T-helper 2 cell treated with Interferon-gamma antibody and Interleukin-4, amounts not matched to agents 5 μg/mL and 100 μg/mL, for 36 hours (primary cell): Measurements from ENCODE around the gene PLPPR1.

ENCODE experiments used
- DNase-seq: peaks from one replicate; pipeline ENCODE4 v3.0.0; 2021; ENCODE audit warnings: low spot score
- H3K27ac Mint-ChIP-seq: one replicate; pipeline ENCODE4 v1.8.0; 2021; ENCODE audit warnings: mild to moderate bottlenecking, mixed read lengths
- H3K27me3 Mint-ChIP-seq: one replicate; pipeline ENCODE4 v1.8.0; 2021; ENCODE audit warnings: low read depth, mixed read lengths
- H3K36me3 Mint-ChIP-seq: one replicate; pipeline ENCODE4 v1.8.0; 2021; ENCODE audit warnings: low read depth, mixed read lengths
- H3K4me1 Mint-ChIP-seq: one replicate; pipeline ENCODE4 v1.8.0; 2021; ENCODE audit warnings: low read depth, mixed read lengths
- H3K4me3 Mint-ChIP-seq: one replicate; pipeline ENCODE4 v1.8.0; 2022; ENCODE audit warnings: mild to moderate bottlenecking, moderate library complexity, mixed read lengths
- H3K9me3 Mint-ChIP-seq: one replicate; pipeline ENCODE4 v1.8.0; 2021; ENCODE audit warnings: mixed read lengths

The PLPPR1 gene

DNA sequence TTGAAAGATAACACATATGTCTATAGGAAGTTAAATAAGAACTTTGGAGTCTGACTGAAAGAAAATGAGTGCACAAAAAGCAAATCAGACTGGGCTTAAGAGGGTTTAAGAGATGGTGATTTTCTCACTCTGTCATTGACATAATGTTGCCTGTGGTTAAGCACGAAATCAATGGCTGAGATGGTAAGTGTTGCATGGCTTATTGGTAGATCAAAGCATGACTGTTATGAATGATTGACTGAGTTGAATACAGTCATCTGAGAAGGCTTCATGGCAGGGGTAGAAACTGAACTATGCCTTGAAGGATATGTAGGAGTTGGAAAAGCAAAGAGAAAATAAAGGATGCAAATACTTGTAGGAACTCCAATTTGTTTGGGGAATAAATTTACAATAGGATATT lies 136.6 kb downstream of the PLPPR1 start:
- no peak overlapping the region for H3K27ac Mint-ChIP-seq
- H3K4me1 Mint-ChIP-seq, result no peaks in the 10 kb centered on the region
- no peaks in the 10 kb centered on the region for H3K9me3 Mint-ChIP-seq
- H3K4me3 Mint-ChIP-seq, result no peak overlapping the region
- DNase-seq, result no peak
- no peaks in the 10 kb centered on the region for H3K27me3 Mint-ChIP-seq
- H3K36me3 Mint-ChIP-seq, result no peaks in the 10 kb centered on the region

DNA sequence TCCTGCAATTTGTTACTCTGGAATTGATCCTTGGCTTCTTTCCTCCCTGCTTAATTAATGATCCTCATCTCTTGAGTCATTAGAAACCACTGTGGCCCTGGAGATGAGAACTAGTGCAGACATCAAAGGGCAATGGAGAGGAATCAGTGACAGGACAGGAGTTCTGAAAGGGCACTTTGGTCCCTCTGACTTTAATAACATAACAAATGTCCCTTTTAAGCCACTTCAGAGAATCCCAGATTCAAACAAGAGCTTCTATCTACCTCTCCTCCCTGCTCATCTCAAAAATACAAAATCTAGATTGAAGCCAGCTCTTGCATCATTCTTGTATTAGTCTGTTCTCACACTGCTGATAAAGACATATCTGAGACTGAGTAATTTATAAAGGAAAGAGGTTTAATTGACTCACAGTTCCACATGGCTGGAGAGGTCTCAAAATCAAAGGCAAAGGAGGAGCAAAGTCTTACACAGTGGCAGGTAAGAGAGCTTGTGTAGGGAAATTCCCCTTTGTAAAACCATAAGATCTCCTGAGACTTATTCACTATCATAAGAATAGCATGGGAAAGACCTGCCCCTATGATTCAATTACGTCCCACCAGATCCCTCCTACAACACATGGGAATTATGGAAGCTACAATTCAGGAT lies 139.1 kb downstream of the PLPPR1 start:
- Mint-ChIP-seq H3K4me1 (no peaks in the 10 kb centered on the region), H3K9me3 (no peaks in the 10 kb centered on the region), H3K36me3 (no peaks in the 10 kb centered on the region), H3K27me3 (no peaks in the 10 kb centered on the region), H3K27ac (no peak overlapping the region), H3K4me3 (no peak overlapping the region)
- DNase-seq, result no peak

DNA sequence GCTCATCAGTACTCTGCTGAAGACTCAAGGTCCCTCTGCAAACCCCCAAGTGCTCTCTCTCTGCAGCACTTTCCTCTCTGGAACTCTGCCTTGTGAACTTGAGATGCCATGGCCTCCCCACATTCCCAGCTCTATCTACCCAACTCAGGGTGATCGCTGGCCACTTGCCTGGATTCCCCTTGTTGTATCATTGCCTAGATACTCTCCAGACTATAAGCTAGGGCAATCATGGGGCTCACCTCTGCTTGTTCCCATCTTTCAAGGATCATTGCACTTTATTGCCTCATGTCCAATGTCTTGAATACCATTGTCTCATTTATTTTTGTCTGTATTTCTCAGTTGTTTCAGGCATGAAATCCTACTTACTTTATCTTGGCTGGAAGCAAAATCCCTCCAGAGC lies 144.1 kb downstream of the PLPPR1 start:
- Mint-ChIP-seq H3K27me3 (no peaks in the 10 kb centered on the region), H3K4me3 (no peak overlapping the region), H3K36me3 (no peaks in the 10 kb centered on the region), H3K27ac (no peak overlapping the region), H3K4me1 (no peaks in the 10 kb centered on the region), H3K9me3 (no peaks in the 10 kb centered on the region)
- no peak for DNase-seq

DNA sequence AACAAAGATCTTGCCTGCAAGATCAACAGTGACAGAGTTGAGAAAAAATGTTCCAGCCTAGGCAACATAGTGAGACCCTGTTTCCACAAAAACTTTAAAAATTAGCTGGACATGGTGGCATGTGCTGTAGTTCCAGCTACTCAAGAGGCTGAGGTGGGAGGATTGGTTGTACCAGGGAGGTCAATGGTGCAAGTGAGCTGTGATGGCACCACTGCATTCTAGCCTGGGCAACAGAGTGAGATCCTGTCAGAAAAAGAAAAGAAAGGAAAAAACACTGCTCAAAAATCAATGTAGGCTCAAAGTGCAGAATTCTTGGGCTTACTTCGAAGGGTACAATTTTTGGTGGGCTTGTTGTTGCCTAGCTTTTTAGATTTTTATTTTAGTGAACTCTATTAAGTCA lies 145.4 kb downstream of the PLPPR1 start:
- H3K4me3 Mint-ChIP-seq, result no peak overlapping the region
- no peaks in the 10 kb centered on the region for H3K4me1 Mint-ChIP-seq
- H3K9me3 Mint-ChIP-seq, result no peaks in the 10 kb centered on the region
- no peaks in the 10 kb centered on the region for H3K36me3 Mint-ChIP-seq
- DNase-seq, result no peak
- no peak overlapping the region for H3K27ac Mint-ChIP-seq
- no peaks in the 10 kb centered on the region for H3K27me3 Mint-ChIP-seq

DNA sequence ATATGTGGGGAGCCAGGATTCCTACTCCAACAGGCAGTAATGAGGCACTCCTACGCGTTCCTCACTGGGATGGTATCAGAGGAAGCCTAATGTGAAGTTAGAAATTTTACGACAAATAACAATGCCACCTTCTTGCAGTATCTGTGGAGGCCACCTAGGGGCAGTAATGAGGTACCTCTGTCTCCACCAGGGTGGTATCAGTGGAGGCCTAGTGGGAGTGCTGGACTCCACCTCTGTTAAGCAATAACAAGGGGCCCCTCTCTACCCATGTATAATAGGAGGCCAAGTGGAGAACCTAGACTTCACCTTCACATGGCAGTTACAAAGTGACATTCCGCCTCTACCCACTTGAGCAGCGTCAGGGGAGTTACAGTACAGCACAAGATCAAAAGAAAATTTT lies 147.9 kb downstream of the PLPPR1 start:
- H3K27ac Mint-ChIP-seq, result no peak overlapping the region
- H3K9me3 Mint-ChIP-seq, result no peaks in the 10 kb centered on the region
- no peak for DNase-seq
- no peaks in the 10 kb centered on the region for H3K36me3 Mint-ChIP-seq
- H3K4me1 Mint-ChIP-seq, result no peaks in the 10 kb centered on the region
- no peak overlapping the region for H3K4me3 Mint-ChIP-seq
- no peaks in the 10 kb centered on the region for H3K27me3 Mint-ChIP-seq

DNA sequence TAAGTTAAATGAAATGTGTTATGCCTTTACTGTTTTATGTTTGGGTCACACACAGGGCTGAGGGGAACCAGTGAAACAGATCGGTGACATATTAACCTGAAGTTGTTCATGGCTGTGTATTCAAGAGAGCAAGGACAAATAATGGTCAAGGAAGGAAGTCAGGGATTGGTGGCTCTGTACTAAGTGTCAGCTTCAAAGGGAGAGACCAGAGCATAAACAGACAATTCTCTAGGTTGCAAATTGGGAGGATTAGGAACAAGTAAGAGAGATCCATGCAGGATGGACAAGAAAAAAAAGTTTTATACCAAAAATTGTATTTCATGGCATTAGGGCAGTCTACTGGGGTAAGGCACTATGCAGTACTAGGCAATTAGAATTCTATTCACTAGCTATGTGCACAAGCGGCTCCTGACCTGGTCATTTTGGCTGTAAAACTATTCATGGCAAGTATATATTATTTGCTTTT lies 156.3 kb downstream of the PLPPR1 start:
- H3K36me3 Mint-ChIP-seq, result no peaks in the 10 kb centered on the region
- no peak overlapping the region for H3K27ac Mint-ChIP-seq
- DNase-seq, result no peak
- H3K27me3 Mint-ChIP-seq, result no peaks in the 10 kb centered on the region
- no peaks in the 10 kb centered on the region for H3K4me1 Mint-ChIP-seq
- H3K4me3 Mint-ChIP-seq, result no peak overlapping the region
- no peaks in the 10 kb centered on the region for H3K9me3 Mint-ChIP-seq

DNA sequence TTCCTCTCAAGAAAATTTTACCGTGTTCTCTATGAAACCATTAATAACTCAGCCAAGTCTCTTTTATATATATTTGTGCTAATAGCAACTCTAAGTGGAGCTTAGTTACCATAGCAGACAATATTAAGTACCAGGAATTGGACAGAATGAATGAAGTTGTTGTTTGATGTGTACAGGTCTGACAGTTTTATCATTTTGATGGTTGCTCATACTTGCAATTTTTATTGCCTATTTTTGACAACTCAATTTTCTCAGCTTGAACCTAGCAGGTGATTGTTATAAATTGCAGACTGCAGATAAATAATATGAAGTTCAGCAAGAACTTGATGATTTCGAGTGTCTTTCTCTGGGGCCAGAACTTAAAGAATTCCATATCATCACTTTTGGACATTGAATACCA lies 163.2 kb downstream of the PLPPR1 start:
- Mint-ChIP-seq H3K4me3 (no peak overlapping the region), H3K36me3 (no peaks in the 10 kb centered on the region), H3K9me3 (no peaks in the 10 kb centered on the region), H3K27me3 (no peaks in the 10 kb centered on the region), H3K27ac (no peak overlapping the region), H3K4me1 (no peaks in the 10 kb centered on the region)
- DNase-seq, result no peak

DNA sequence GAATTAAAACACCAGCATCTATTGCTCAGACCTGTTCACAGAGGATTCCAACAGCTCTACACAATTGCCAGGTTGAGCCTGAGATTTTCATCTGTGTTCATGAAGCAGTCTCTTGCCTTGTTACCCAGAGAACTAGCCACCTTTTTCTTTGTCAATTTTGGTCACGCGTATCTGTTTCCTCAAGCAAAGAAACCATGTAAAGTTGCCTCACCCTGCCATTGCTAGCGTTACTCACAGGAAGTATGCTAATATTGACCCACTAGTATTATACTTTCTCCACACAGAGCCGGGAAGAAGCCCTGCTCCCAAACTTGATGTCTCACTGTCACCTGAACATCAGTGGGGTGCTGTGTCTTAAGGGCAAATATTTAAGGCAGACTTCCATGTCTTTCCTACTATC lies 168.5 kb downstream of the PLPPR1 start:
- Mint-ChIP-seq H3K4me1 (no peaks in the 10 kb centered on the region), H3K9me3 (no peaks in the 10 kb centered on the region), H3K27ac (no peak overlapping the region), H3K36me3 (no peaks in the 10 kb centered on the region), H3K4me3 (no peak overlapping the region), H3K27me3 (no peaks in the 10 kb centered on the region)
- no peak for DNase-seq

DNA sequence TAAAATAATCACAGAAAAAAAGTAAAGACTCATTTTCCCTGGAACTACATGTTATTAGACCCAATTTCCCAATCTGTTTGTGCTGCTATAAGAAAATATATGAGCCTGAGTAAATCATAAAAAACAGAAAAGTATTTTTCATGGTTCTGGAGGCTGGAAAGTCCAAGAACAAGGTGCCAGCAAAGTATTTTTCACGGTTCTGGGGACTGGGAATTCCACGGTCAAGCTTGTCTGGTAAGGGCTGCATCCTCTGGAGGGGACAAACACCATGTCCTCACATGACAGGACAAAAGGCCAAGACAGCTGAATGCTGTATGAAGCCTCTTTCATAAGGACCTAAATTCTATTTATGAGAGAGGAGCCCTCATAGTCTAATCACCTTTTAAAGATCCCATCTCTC lies 172.3 kb downstream of the PLPPR1 start:
- H3K27me3 Mint-ChIP-seq, result no peaks in the 10 kb centered on the region
- H3K27ac Mint-ChIP-seq, result no peak overlapping the region

DNA sequence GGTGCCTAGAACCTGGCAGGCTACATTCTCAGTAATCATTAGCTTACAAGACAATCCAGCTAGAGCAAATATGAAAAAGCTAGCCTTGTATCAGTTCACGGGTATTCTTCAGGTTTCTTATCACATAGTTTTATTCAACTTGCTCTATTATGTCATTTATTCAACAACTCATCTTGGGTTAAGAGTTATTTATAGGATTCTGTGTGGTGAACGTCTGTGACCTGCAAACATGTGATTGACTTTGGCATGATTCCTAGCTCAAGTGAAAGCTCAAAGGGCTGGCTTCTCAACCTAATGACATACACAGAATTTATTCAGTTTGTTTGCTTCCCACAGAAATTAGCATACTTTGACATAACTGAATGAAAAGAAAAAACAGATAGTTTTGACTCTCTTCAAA lies 173.1 kb downstream of the PLPPR1 start:
- Mint-ChIP-seq H3K36me3 (no peaks in the 10 kb centered on the region), H3K4me3 (no peak overlapping the region), H3K9me3 (no peaks in the 10 kb centered on the region), H3K27me3 (no peaks in the 10 kb centered on the region), H3K27ac (no peak overlapping the region), H3K4me1 (no peaks in the 10 kb centered on the region)
- DNase-seq, result no peak

More for the DNA sequence above, 172.3 kb downstream of the PLPPR1 start:
- Mint-ChIP-seq H3K4me3 (no peak overlapping the region), H3K9me3 (no peaks in the 10 kb centered on the region), H3K4me1 (no peaks in the 10 kb centered on the region), H3K36me3 (no peaks in the 10 kb centered on the region)
- DNase-seq, result no peak

DNA sequence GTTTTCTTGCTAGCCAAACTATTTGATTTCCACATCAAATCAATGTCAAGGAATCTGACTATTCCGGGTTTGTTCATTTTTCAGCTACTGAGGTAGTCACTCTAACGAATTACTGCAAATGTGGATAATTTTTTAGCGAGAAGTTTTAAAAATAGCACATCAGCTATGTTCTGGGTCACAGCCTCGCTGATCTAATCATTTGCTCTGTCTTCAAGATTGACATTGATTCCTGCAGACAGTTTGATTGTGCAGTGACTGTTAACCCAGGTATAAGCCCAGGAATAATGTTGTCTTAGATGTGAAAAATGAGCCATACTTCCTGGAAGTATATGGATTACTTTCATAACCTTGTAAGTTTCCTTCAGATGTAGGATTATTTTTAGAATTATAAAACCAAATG lies 181.1 kb downstream of the PLPPR1 start:
- no peaks in the 10 kb centered on the region for H3K4me1 Mint-ChIP-seq
- H3K36me3 Mint-ChIP-seq, result no peaks in the 10 kb centered on the region
- H3K4me3 Mint-ChIP-seq, result no peak overlapping the region
- no peak for DNase-seq
- H3K27me3 Mint-ChIP-seq, result no peaks in the 10 kb centered on the region
- H3K9me3 Mint-ChIP-seq, result no peaks in the 10 kb centered on the region
- H3K27ac Mint-ChIP-seq, result no peak overlapping the region

DNA sequence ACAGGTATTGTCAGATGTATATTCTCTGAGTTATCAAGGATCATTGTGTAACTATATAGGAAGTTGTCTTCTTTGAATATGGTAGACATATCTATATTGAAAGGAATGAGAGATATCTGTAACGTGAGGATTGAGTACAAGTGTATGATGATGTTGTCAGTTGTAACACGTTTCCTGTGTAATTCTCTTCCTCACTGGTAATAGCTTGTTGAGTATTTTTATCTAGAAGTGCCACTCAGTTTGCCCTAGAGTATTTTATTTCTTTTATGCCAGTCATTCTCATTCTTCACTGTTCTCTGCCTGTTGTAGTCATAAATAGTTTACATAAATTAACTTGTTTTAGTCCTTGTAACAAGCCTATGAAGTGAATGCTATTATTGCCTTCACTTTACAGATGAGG lies 184.1 kb downstream of the PLPPR1 start:
- no peaks in the 10 kb centered on the region for H3K36me3 Mint-ChIP-seq
- H3K27me3 Mint-ChIP-seq, result no peaks in the 10 kb centered on the region
- H3K27ac Mint-ChIP-seq, result no peak overlapping the region
- H3K4me3 Mint-ChIP-seq, result no peak overlapping the region
- no peaks in the 10 kb centered on the region for H3K9me3 Mint-ChIP-seq
- no peaks in the 10 kb centered on the region for H3K4me1 Mint-ChIP-seq
- no peak for DNase-seq

DNA sequence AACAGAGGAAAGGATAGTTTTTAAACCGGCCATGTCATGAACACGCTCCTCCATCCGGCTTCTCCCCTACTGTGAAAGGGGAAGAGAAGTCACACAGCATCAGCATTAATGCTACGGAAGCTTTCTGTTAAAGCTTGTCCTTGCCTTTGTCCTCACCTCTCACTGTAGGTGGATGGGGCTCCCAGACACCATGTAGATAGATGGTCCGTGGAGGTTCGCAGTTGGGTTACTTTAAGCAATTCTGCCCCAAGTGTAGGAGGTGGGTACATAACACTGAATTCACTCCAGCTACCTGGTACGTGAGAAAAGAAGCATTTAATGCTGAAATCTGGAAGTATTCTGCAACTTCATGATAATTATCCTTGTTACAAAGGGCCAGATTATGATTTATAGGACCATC lies 190.5 kb downstream of the PLPPR1 start:
- Mint-ChIP-seq H3K36me3 (no peaks in the 10 kb centered on the region), H3K4me3 (no peak overlapping the region), H3K9me3 (no peaks in the 10 kb centered on the region), H3K4me1 (no peaks in the 10 kb centered on the region), H3K27me3 (no peaks in the 10 kb centered on the region), H3K27ac (no peak overlapping the region)
- DNase-seq, result no peak

DNA sequence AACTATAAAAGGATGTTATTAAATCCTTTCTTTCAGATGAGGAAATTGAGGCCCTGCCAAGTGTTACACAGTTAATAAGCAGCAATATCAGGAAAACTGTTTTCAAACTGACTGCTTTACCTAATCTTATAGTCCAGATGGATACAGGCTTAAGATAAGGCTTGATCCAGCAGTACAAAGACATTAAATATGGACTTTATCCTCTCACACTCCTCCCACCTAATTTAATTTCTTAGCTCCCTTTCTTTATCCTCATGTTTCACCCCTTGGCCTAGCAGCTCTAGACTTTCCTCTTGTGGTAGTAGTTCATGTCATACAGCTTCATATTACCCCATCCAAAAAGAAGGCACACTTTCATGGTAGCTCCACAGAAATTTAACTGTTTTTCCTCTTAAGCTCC lies 191.8 kb downstream of the PLPPR1 start:
- DNase-seq, result no peak
- H3K36me3 Mint-ChIP-seq, result no peaks in the 10 kb centered on the region
- no peaks in the 10 kb centered on the region for H3K4me1 Mint-ChIP-seq
- no peak overlapping the region for H3K27ac Mint-ChIP-seq
- no peaks in the 10 kb centered on the region for H3K9me3 Mint-ChIP-seq
- H3K27me3 Mint-ChIP-seq, result no peaks in the 10 kb centered on the region
- H3K4me3 Mint-ChIP-seq, result no peak overlapping the region

DNA sequence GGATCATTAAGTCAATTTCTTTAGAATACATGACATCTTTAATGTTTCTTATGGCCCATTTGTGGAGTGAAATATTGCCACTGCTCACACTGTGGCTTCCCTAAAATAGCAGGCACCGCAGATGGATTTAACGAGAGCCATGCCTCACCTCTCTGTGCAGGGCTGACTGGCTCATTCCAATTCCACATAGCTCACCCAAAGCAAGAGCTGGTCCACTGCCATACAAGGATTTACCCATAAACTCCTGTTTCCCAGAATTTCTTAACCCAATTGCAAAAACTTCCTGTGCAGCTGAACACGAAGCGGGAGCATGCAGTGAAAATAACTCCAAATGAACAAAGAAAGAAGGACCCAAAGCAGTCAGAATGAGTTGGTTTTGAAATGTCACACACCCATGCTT lies 196.7 kb downstream of the PLPPR1 start:
- H3K27me3 Mint-ChIP-seq, result no peaks in the 10 kb centered on the region
- no peaks in the 10 kb centered on the region for H3K4me1 Mint-ChIP-seq
- H3K36me3 Mint-ChIP-seq, result no peaks in the 10 kb centered on the region
- H3K9me3 Mint-ChIP-seq, result no peaks in the 10 kb centered on the region
- no peak for DNase-seq
- no peak overlapping the region for H3K27ac Mint-ChIP-seq
- no peak overlapping the region for H3K4me3 Mint-ChIP-seq
